Caco-2 (cell line): ENCODE data around the gene ZNF175. TPM values are rescaled to one million over a fixed set of nuclear protein-coding genes. Genes with fewer than 3 reads are reported as not detected.

Source experiments
- BruUV-seq: library from RNA; stranded (reverse); fragments of 400-500 nt; replicated peaks from 2 replicates; lab custom pipeline; 2021; lab: Mats Ljungman, UMichigan
- CTCF ChIA-PET: fragments of 300-600 bp; sonication (Branson Sonifier 250); formaldehyde crosslinking; loops from one replicate; lab custom pipeline; 2022; ENCODE audit warnings: antibody characterized with exemption; lab: Charles Lee
- POLR2A ChIA-PET: fragments of 300-600 bp; sonication (Branson Sonifier 250); formaldehyde crosslinking; loops from one replicate; lab custom pipeline; 2022; ENCODE audit warnings: antibody characterized with exemption; lab: Charles Lee
- DNase-seq, 2 experiments: peaks; one replicate each; pipeline versions ENCODE4 v3.0.0 to v3.0.0-alpha.2; 2020 to 2022
- H3K27me3 ChIP-seq: replicated peaks from 2 replicates; pipeline ENCODE4 v1.6.0; 2011; ENCODE audit warnings: low read length; ENCODE audit not compliant: control insufficient read depth, insufficient read depth
- H3K36me3 ChIP-seq: 2 replicates; pipeline ENCODE4 v1.5.1; 2011; ENCODE audit warnings: low read length; ENCODE audit not compliant: control insufficient read depth, insufficient read depth
- H3K4me1 ChIP-seq: fragments of 250-450 bp; sonication (Bioruptor Pico); 2 replicates; pipeline ENCODE4 v1.5.1; 2020; ENCODE audit warnings: mild to moderate bottlenecking
- H3K4me3 ChIP-seq: 2 replicates; pipeline ENCODE4 v1.5.1; 2011; ENCODE audit warnings: low read depth, mild to moderate bottlenecking, control low read depth, low read length
- H3K9me3 ChIP-seq: fragments of 250-450 bp; sonication (Bioruptor Pico); 2 replicates; pipeline ENCODE4 v1.5.1; 2020; ENCODE audit warnings: mild to moderate bottlenecking, moderate library complexity
- H3K27ac Mint-ChIP-seq: one replicate; pipeline ENCODE4 v1.8.0; 2022; ENCODE audit warnings: mixed read lengths; ENCODE audit not compliant: unreplicated experiment
- H3K27me3 Mint-ChIP-seq: one replicate; pipeline ENCODE4 v1.8.0; 2022; ENCODE audit warnings: mixed read lengths; ENCODE audit not compliant: insufficient read depth, unreplicated experiment
- H3K36me3 Mint-ChIP-seq: one replicate; pipeline ENCODE4 v1.8.0; 2022; ENCODE audit warnings: mild to moderate bottlenecking, mixed read lengths; ENCODE audit not compliant: insufficient read depth, unreplicated experiment
- H3K4me1 Mint-ChIP-seq: one replicate; pipeline ENCODE4 v1.8.0; 2022; ENCODE audit warnings: low read depth, mixed read lengths; ENCODE audit not compliant: unreplicated experiment
- H3K4me3 Mint-ChIP-seq: one replicate; pipeline ENCODE4 v1.8.0; 2022; ENCODE audit warnings: mild to moderate bottlenecking, moderate library complexity, mixed read lengths; ENCODE audit not compliant: unreplicated experiment
- H3K9me3 Mint-ChIP-seq: one replicate; pipeline ENCODE4 v1.8.0; 2022; ENCODE audit warnings: mixed read lengths; ENCODE audit not compliant: unreplicated experiment
- CTCF ChIP-seq, 2 experiments: fragments of 200-600 bp in 1 of 2; IDR thresholded peaks; 1 replicate in 1 of 2; 2 replicates in 1 of 2; pipeline versions ENCODE4 v1.5.1 to v1.8.0; 2011 to 2022; ENCODE audit warnings: antibody characterized with exemption in 1 of 2, control low read depth in 1 of 2, inconsistent platforms in 1 of 2, low read depth in 1 of 2, low read length in 1 of 2, mild to moderate bottlenecking in 1 of 2, moderate library complexity in 1 of 2; ENCODE audit not compliant: insufficient read depth in 1 of 2, severe bottlenecking in 1 of 2, unreplicated experiment in 1 of 2
- intact Hi-C: fragments of 100-400 bp; cut with micrococcal nuclease; formaldehyde crosslinking; loops from one replicate; pipeline ENCODE4 v1.10.0; 2022; ENCODE audit not compliant: unreplicated experiment
- total RNA-seq: library from RNA; stranded (reverse); gene quantifications from 2 replicates; pipeline ENCODE4 v1.2.3, GENCODE V29; 2022

The ZNF175 gene
- total RNA-seq, 1 experiment from 2014 or later: 8.7 TPM

GRCh38 chr19:51524666-51525264 is 46.3 kb upstream of the ZNF175 start:
- Histone ChIP-seq H3K4me3 (no peak overlapping the region), H3K4me1 (no peaks in the 10 kb centered on the region), H3K36me3 (no peaks in the 10 kb centered on the region), H3K27me3 (no peaks in the 10 kb centered on the region; the same call in 1 of the 2 replicates), H3K9me3 (no peaks in the 10 kb centered on the region)
- Mint-ChIP-seq H3K27me3 (no peaks in the 10 kb centered on the region), H3K27ac (no peak overlapping the region), H3K4me1 (no peaks in the 10 kb centered on the region), H3K9me3 (no peaks in the 10 kb centered on the region), H3K4me3 (no peak overlapping the region), H3K36me3 (peaks cover 14% of the 10 kb centered on the region)
- no peak for DNase-seq
- POLR2A ChIA-PET: no interaction called here
- intact Hi-C loops: no loop called here
- no peak for TF ChIP-seq CTCF (IDR thresholded peaks at IDR 0.05; ENCODE audit: insufficient read depth in 1 of 2, low read depth in 1 of 2, low read length in 1 of 2, severe bottlenecking in 1 of 2, unreplicated experiment in 1 of 2)
- no TSS peak for BruUV-seq
- CTCF ChIA-PET: no interaction called here

DNA sequence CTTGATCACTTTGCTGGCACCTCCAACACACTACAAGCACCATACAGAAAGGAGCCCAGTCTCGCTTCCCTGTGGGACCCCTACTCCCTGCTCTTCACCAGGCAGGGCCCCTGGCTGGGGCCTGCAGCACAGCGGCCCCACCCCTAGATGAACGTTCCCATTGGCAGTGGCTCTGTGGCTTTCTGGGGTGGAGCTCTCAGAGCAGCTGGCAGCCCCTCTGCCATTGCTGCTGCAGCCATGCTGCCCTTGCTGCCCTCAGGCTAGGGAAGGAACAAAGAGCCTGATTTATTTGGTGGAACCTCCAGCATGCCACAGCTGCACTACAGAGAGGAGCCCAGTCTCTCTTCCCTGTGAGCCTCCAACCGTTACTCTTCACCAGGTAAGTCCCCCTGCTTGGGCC is 45.4 kb upstream of the ZNF175 start:
- Histone ChIP-seq H3K36me3 (no peaks in the 10 kb centered on the region), H3K4me1 (no peaks in the 10 kb centered on the region), H3K27me3 (no peaks in the 10 kb centered on the region; the same call in 1 of the 2 replicates), H3K4me3 (no peak overlapping the region), H3K9me3 (no peaks in the 10 kb centered on the region)
- BruUV-seq: no TSS peak
- H3K27ac Mint-ChIP-seq: no peak overlapping the region
- no peaks in the 10 kb centered on the region for H3K4me1 Mint-ChIP-seq
- H3K9me3 Mint-ChIP-seq: no peaks in the 10 kb centered on the region
- H3K4me3 Mint-ChIP-seq: no peak overlapping the region
- no peak for TF ChIP-seq CTCF (IDR thresholded peaks at IDR 0.05; ENCODE audit: insufficient read depth in 1 of 2, low read depth in 1 of 2, low read length in 1 of 2, severe bottlenecking in 1 of 2, unreplicated experiment in 1 of 2)
- H3K27me3 Mint-ChIP-seq: no peaks in the 10 kb centered on the region
- H3K36me3 Mint-ChIP-seq: peaks cover 14% of the 10 kb centered on the region
- DNase-seq: no peak
- POLR2A ChIA-PET: no interaction called here
- intact Hi-C loops: no loop called here
- CTCF ChIA-PET: no interaction called here

DNA sequence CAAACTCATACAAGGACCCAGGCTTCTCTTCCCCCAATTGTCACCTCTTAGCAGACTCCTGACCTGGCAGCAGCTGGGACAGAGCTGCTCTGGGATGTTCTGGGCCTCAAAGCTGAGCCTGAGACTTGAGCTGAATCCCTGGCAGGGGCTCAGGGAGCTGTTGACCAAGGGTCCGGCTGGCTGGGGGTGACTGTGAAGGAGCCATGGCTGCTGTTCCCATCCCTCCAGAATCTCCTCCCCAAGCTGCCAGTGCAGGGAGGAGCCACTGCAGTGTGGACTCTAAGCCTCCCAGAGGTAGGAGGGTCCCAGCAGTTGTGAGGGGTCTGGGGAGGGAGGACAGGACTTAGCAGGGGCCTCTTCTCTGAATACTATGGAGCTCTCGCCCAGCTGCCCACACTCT is 41.8 kb upstream of the ZNF175 start:
- Mint-ChIP-seq H3K27ac (no peak overlapping the region), H3K4me3 (peak overlapping the region; percentile 61), H3K4me1 (no peaks in the 10 kb centered on the region), H3K9me3 (no peaks in the 10 kb centered on the region), H3K36me3 (no peaks in the 10 kb centered on the region), H3K27me3 (no peaks in the 10 kb centered on the region)
- ChIA-PET POLR2A (no interaction called here), CTCF (no interaction called here)
- no TSS peak for BruUV-seq
- peaks cover 18% of the 10 kb centered on the region for H3K4me1 ChIP-seq
- H3K9me3 ChIP-seq: no peaks in the 10 kb centered on the region
- no peaks in the 10 kb centered on the region for H3K36me3 ChIP-seq
- no peaks in the 10 kb centered on the region for H3K27me3 ChIP-seq
- no peak overlapping the region for H3K4me3 ChIP-seq
- TF ChIP-seq CTCF (IDR thresholded peaks at IDR 0.05; ENCODE audit: insufficient read depth in 1 of 2, low read depth in 1 of 2, low read length in 1 of 2, severe bottlenecking in 1 of 2, unreplicated experiment in 1 of 2): no peak
- intact Hi-C loops: no loop called here
- no peak for DNase-seq
